ENCODE results near the gene ETS2. TPM values are rescaled to one million over a fixed set of nuclear protein-coding genes. Genes with fewer than 3 reads are reported as not detected.

ETS2 gene
- total and polyA plus RNA-seq, 2 of the 8 experiments (the other 6 are each of a cell fraction or from before 2014, with no cell fraction given), result 11.0 to 45.1 TPM

- TF ChIP-seq E2F6 (IDR thresholded peaks at IDR 0.05) (peak; percentile 67), TBP (IDR thresholded peaks at IDR 0.05; ENCODE audit: low read depth, low read length) (peak; percentile 89), CEBPB (IDR thresholded peaks at IDR 0.05; ENCODE audit: low read depth, low read length) (no peak), SIX5 (IDR thresholded peaks at IDR 0.05; ENCODE audit: low read depth, low read length) (no peak), TCF12 (IDR thresholded peaks at IDR 0.05; ENCODE audit: low read depth, low read length) (no peak), POLR2AphosphoS5 (IDR thresholded peaks at IDR 0.05; ENCODE audit: low read depth, low read length) (peak; percentile 69; the same call in 1 of the 2 replicates), BACH1 (IDR thresholded peaks at IDR 0.05; ENCODE audit: low read length) (0 out of 2 replicates have a peak, but pooled peaks have one; percentile 4), SRF (IDR thresholded peaks at IDR 0.05; ENCODE audit: low read depth, low read length) (no peak), GTF2F1 (IDR thresholded peaks at IDR 0.05; ENCODE audit: borderline replicate concordance, low read depth, low read length) (peak; percentile 17; the same call in 1 of the 2 replicates), KDM4A (IDR thresholded peaks at IDR 0.05; ENCODE audit: low read depth, low read length, severe bottlenecking) (peak; percentile 98), POU5F1 (IDR thresholded peaks at IDR 0.05; ENCODE audit: low read depth, low read length) (no peak), BRCA1 (IDR thresholded peaks at IDR 0.05; ENCODE audit: low read depth, low read length) (no peak), SUZ12 (IDR thresholded peaks at IDR 0.05; ENCODE audit: low read length) (no peak), RNF2 (IDR thresholded peaks at IDR 0.05; ENCODE audit: borderline replicate concordance, low read depth, low read length, missing control alignments, poor library complexity, severe bottlenecking) (no peak), CTBP2 (IDR thresholded peaks at IDR 0.05; ENCODE audit: borderline replicate concordance, insufficient read depth, insufficient read length, low read length) (peak; percentile 7)
Observed at GRCh38 chr21:38805328-38806152, at the start of gene ETS2 (continued).
